GM21529 (cell line): ENCODE data around the gene TEDC1.
"Not testable (repeated sequence)": the region's sequence is repeated elsewhere in the genome, so short reads cannot be mapped to it uniquely, and the experiment has no call there.

ENCODE experiments used
- ATAC-seq: cut with Tn5 transposase; IDR thresholded peaks from one replicate; pipeline ENCODE4 v1.9.1; 2021; ENCODE audit not compliant: unreplicated experiment

TEDC1 gene

GRCh38 chr14:105536051-105536450 lies 45.0 kb downstream of the TEDC1 start:
- no peak for ATAC-seq

- no peak for ATAC-seq
These were observed 45.9 kb downstream of the TEDC1 start for GRCh38 chr14:105536691-105537579.

GRCh38 chr14:105537580-105538474 lies 46.8 kb downstream of the TEDC1 start:
- ATAC-seq: no peak

- ATAC-seq: no peak
These were observed 47.5 kb downstream of the TEDC1 start for GRCh38 chr14:105538481-105539049.

GRCh38 chr14:105540811-105541210 lies 49.8 kb downstream of the TEDC1 start:
- ATAC-seq: no peak

- no peak for ATAC-seq
These were observed 50.3 kb downstream of the TEDC1 start for GRCh38 chr14:105541218-105541875.

- ATAC-seq: not testable (repeated sequence)
These were observed 54.6 kb downstream of the TEDC1 start for GRCh38 chr14:105545676-105546075.

GRCh38 chr14:105546410-105546809 lies 55.4 kb downstream of the TEDC1 start:
- ATAC-seq: not testable (repeated sequence)

- not testable (repeated sequence) for ATAC-seq
These were observed 56.0 kb downstream of the TEDC1 start for GRCh38 chr14:105547072-105547471.

- no peak for ATAC-seq
These were observed 56.7 kb downstream of the TEDC1 start for GRCh38 chr14:105547741-105548169.
